HG03066 (cell line): ENCODE measurements around the gene PDAP1.
A peak's percentile ranks its signal among the peaks of the same experiment; 100 is the strongest.
"Not testable (repeated sequence)": the region's sequence is repeated elsewhere in the genome, so short reads cannot be mapped to it uniquely, and the experiment has no call there.

ENCODE experiments used
- ATAC-seq: cut with Tn5 transposase; IDR thresholded peaks from one replicate; pipeline ENCODE4 v1.9.1; 2021; ENCODE audit warnings: low read depth; ENCODE audit not compliant: unreplicated experiment

The PDAP1 gene

GRCh38 chr7:99380032-99380822 is 28.2 kb downstream of the PDAP1 start:
- ATAC-seq = peak; percentile 44

- not testable (repeated sequence) for ATAC-seq
These were observed 28.7 kb downstream of the PDAP1 start for GRCh38 chr7:99379693-99380031.

- no peak for ATAC-seq
These were observed 29.3 kb downstream of the PDAP1 start for GRCh38 chr7:99379043-99379577.

- peak; percentile 46 for ATAC-seq
These were observed 33.2 kb downstream of the PDAP1 start for GRCh38 chr7:99375070-99375807.

GRCh38 chr7:99374111-99375064 is 34.0 kb downstream of the PDAP1 start, which contains the start of gene ARPC1B:
TSS of gene ARPC1B (plus strand) at chr7:99374730. CDS start at chr7:99385715, 10,985 bp downstream.
- peak; percentile 59 for ATAC-seq

- no peak for ATAC-seq
These were observed 35.0 kb downstream of the PDAP1 start for GRCh38 chr7:99373091-99374066.

- no peak for ATAC-seq
These were observed 35.9 kb downstream of the PDAP1 start for GRCh38 chr7:99372275-99373090.

- no peak for ATAC-seq
These were observed 36.9 kb downstream of the PDAP1 start for GRCh38 chr7:99371376-99371920.

- no peak for ATAC-seq
These were observed 38.5 kb downstream of the PDAP1 start for GRCh38 chr7:99369767-99370391.

GRCh38 chr7:99368750-99369389 is 39.5 kb downstream of the PDAP1 start:
- ATAC-seq = no peak

GRCh38 chr7:99366646-99367045 is 41.8 kb downstream of the PDAP1 start:
- no peak for ATAC-seq

- no peak for ATAC-seq
These were observed 42.9 kb downstream of the PDAP1 start for GRCh38 chr7:99365318-99366141.

- ATAC-seq = no peak
These were observed 45.1 kb downstream of the PDAP1 start for GRCh38 chr7:99363286-99363685.

GRCh38 chr7:99362801-99363200 is 45.6 kb downstream of the PDAP1 start:
- ATAC-seq = no peak

- no peak for ATAC-seq
These were observed 48.8 kb downstream of the PDAP1 start for GRCh38 chr7:99359465-99360154.

GRCh38 chr7:99358521-99358920 is 49.9 kb downstream of the PDAP1 start:
- ATAC-seq = not testable (repeated sequence)
